ENCODE measurements around the gene IBA57.
"Not testable (repeated sequence)": the region's sequence is repeated elsewhere in the genome, so short reads cannot be mapped to it uniquely, and the experiment has no call there.

Gene IBA57

GRCh38 chr1:228213917-228214808, 48.6 kb downstream of the IBA57 start:
- no peak for DNase-seq

GRCh38 chr1:228214921-228215662, 49.5 kb downstream of the IBA57 start:
- no peak for DNase-seq

- DNase-seq: no peak
Measured at GRCh38 chr1:228215663-228216116, 50.1 kb downstream of the IBA57 start.

GRCh38 chr1:228216371-228217320, 51.0 kb downstream of the IBA57 start:
- DNase-seq: no peak

- DNase-seq: no peak
Measured at GRCh38 chr1:228217551-228218344, 52.1 kb downstream of the IBA57 start.

- no peak for DNase-seq
Measured at GRCh38 chr1:228218513-228219244, 53.1 kb downstream of the IBA57 start.

- no peak for DNase-seq
Measured at GRCh38 chr1:228219245-228219961, 53.8 kb downstream of the IBA57 start.

- DNase-seq: no peak
Measured at GRCh38 chr1:228219962-228220780, 54.6 kb downstream of the IBA57 start.

GRCh38 chr1:228221097-228221496, 55.5 kb downstream of the IBA57 start:
- not testable (repeated sequence) for DNase-seq

GRCh38 chr1:228222548-228222947, 56.9 kb downstream of the IBA57 start:
- no peak for DNase-seq

GRCh38 chr1:228224198-228225164, 58.9 kb downstream of the IBA57 start:
- DNase-seq: no peak

- DNase-seq: no peak
Measured at GRCh38 chr1:228225165-228225710, 59.6 kb downstream of the IBA57 start.

GRCh38 chr1:228225740-228226139, 60.1 kb downstream of the IBA57 start:
- no peak for DNase-seq

GRCh38 chr1:228226141-228226874, 60.7 kb downstream of the IBA57 start:
- no peak for DNase-seq

GRCh38 chr1:228226956-228227791, 61.6 kb downstream of the IBA57 start:
- DNase-seq: no peak

- DNase-seq: not testable (repeated sequence)
Measured at GRCh38 chr1:228228147-228228546, 62.5 kb downstream of the IBA57 start.
